GM12872 (cell line): ENCODE results near the gene GPC6.

ENCODE experiments used
- CTCF ChIP-seq: IDR thresholded peaks from 3 replicates; pipeline ENCODE4 v1.5.1; 2011; ENCODE audit warnings: low read depth, mild to moderate bottlenecking, low read length, moderate library complexity; ENCODE audit not compliant: insufficient read depth

The GPC6 gene

GRCh38 chr13:93900731-93901130 lies 674.1 kb downstream of the GPC6 start:
- no peak for TF ChIP-seq CTCF

GRCh38 chr13:93903909-93904308 lies 677.3 kb downstream of the GPC6 start:
- no peak for TF ChIP-seq CTCF

GRCh38 chr13:93915269-93915809 lies 688.7 kb downstream of the GPC6 start:
- no peak for TF ChIP-seq CTCF

- no peak for TF ChIP-seq CTCF
Measured at GRCh38 chr13:93922063-93922855, 695.7 kb downstream of the GPC6 start.

GRCh38 chr13:93925990-93926389 lies 699.4 kb downstream of the GPC6 start:
- TF ChIP-seq CTCF, result no peak

DNA sequence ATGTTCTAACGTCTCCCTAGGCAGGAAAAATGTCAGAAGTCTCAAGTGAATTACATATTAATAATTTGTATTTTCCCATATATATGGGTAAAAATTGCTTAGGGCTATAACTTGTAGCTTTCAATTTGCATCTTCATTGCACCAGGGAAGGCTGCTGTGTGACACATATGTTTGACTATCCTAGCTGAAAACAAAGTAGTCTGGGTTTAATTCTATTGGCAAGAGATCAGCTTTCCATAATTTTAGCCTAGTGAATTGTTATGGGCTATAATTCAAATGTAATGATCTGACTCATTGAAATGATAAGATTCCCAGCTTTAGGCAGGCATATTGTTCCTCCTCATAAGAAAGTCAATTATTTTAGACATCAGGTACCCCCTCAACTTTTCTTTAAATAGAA lies 699.8 kb downstream of the GPC6 start:
- TF ChIP-seq CTCF, result no peak

DNA sequence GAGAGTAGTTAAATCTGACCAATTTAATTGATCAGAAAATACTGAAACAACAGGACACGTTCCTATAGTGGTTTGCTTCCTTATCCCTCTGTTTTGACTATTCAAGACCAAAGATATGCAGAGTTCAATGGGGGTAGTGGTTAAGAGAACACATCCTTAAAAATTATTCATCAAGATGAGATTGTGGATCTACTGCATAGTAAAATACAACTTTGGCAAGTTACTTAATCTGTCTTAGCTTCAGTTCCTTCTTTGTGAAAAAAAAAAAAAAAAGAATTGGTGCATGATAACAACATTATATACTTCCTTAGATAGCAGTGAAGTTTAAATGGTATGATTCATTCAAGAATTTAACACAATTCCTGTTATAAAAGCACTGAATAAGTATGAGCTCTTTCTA lies 700.8 kb downstream of the GPC6 start:
- TF ChIP-seq CTCF, result no peak
